ENCODE data around the gene DUT. TPM values are rescaled to one million over a fixed set of nuclear protein-coding genes. Genes with fewer than 3 reads are reported as not detected.

DUT gene
- total and polyA plus RNA-seq, 5 donors from 2014 or later: 60.3 to 124 (median 110) TPM

DNA sequence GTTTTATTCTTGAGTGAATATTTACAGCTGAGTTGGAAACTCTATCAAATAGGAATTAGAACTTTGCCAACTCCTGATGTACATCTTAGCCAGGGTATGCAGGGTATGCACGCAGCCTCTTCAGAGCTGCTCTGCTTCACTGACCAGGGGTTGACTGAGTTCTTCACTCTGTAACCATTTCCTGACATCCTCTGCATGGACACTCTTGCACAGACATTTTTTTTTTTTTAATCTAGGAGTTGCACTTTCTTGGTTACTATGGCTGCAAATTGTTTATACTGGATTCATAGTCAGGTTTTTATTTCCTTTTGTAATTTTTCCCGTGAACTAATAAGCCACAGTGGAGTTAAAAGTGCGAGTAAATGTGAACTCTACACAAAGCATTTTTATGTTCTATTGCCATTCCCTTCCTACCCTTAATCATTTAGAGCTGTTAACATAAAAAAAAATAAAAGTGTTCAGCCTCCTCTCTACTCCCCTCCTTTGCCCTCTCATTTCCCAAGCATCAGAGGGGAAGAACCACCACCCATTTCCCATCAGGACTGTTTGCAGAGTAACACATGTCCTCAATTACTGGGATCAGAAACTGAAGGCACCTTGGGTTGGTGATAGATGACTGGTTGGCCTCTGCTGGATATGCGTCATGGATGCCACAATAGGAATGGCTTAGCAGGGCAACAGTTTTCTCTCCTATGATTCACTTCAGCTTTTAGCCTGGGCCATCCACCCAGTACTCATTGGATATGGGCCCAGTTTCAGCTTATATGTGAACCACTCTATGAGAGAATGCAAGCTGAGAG is 54.0 kb downstream of the DUT start:
- Histone ChIP-seq H3K27me3 (ENCODE audit: control insufficient read depth, insufficient read depth, low read length) (no peaks in the 10 kb centered on the region), H3K27ac (ENCODE audit: insufficient read depth, low read length, poor library complexity, severe bottlenecking) (no peak overlapping the region), H3K4me3 (ENCODE audit: low read depth, low read length) (no peak overlapping the region), H3K36me3 (ENCODE audit: control insufficient read depth, insufficient read depth, low read length) (no peaks in the 10 kb centered on the region), H3K4me1 (ENCODE audit: control insufficient read depth, insufficient read depth, low read length, poor library complexity, severe bottlenecking) (no peaks in the 10 kb centered on the region), H3K9me3 (ENCODE audit: control insufficient read depth in 2 of 2, low read length in 2 of 2) (no peaks in the 10 kb centered on the region)
- ATAC-seq (ENCODE audit: low read depth in 2 of 2): no peak
- H3K4me3 Mint-ChIP-seq: no peak overlapping the region
- no peaks in the 10 kb centered on the region for H3K9me3 Mint-ChIP-seq
- peaks cover 13% of the 10 kb centered on the region for H3K27me3 Mint-ChIP-seq
- no peaks in the 10 kb centered on the region for H3K36me3 Mint-ChIP-seq
- H3K27ac Mint-ChIP-seq: no peak overlapping the region
- DNase-seq: no peak
- peaks cover 0 to 2% (median 0%) of the 10 kb centered on the region in 4 donors for H3K4me1 Mint-ChIP-seq

DNA sequence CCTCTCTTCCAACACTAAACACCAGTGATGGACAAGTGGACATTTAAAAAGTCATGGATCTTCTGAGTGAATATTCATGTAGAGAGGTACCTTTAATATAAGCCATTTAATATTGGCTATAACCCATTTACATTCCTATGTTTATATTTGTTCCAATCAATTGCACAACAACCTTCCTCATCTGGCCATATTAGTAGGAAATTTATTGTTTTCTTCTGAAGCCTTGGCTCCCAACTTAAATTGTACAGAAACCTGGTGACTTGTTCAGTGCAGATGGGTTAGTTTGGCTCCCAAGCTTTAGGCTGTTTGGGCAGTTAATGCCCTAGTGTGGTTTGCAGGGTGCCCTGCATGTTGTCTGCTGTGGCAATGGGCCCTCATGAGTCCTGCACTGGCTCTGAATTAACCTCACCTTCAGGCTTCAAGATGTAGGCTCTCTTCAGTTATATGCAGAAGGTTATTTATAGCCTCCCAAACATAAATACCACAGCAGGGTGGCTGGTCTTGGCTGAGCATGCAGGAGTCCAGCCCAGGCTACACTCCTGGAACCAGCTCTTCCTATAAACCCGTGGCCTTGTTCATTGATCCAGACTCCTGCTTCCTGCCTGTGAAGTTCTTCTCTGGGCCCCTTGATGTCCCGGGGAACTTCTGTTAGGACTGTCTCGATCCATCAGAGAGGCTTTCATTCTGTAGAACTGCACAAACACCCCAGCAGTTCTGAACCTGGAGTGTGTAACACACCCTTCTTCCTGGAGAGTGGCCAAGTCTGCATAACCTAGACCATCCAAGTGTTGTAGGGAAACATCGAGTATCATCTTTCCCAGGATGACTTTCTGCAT is 57.0 kb downstream of the DUT start:
- H3K36me3 Mint-ChIP-seq: no peaks in the 10 kb centered on the region
- H3K27ac ChIP-seq (ENCODE audit: insufficient read depth, low read length, poor library complexity, severe bottlenecking): no peak overlapping the region
- H3K4me1 Mint-ChIP-seq: no peaks in the 10 kb centered on the region
- ATAC-seq (ENCODE audit: low read depth in 2 of 2): no peak
- H3K4me1 ChIP-seq (ENCODE audit: control insufficient read depth, insufficient read depth, low read length, poor library complexity, severe bottlenecking): no peaks in the 10 kb centered on the region
- H3K36me3 ChIP-seq (ENCODE audit: control insufficient read depth, insufficient read depth, low read length): no peaks in the 10 kb centered on the region
- H3K9me3 ChIP-seq (ENCODE audit: control insufficient read depth in 2 of 2, low read length in 2 of 2): no peaks in the 10 kb centered on the region
- DNase-seq: no peak
- H3K4me3 Mint-ChIP-seq: no peak overlapping the region
- peaks cover 14% of the 10 kb centered on the region for H3K27me3 Mint-ChIP-seq
- H3K9me3 Mint-ChIP-seq: no peaks in the 10 kb centered on the region
- H3K4me3 ChIP-seq (ENCODE audit: low read depth, low read length): no peak overlapping the region
- H3K27ac Mint-ChIP-seq: no peak overlapping the region
- H3K27me3 ChIP-seq (ENCODE audit: control insufficient read depth, insufficient read depth, low read length): no peaks in the 10 kb centered on the region

DNA sequence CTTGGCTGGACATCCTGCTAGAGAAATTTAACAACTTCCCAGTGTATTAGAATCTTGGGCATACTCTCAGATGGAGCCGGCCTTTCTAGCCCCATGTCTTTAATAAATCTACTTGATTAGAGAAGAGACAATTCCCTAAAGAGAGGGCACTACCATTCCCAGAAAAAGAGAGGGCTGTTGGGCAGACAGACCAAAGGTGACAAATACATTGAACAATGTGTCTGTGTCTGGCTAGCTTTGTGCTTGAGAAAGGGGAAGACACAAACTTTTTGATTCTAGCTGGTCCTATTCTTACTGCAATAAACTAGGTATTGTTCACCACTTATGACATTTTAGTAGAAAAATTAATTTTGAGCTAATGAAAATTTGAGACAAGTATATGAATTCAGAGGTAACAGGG is 57.7 kb downstream of the DUT start:
- DNase-seq: no peak
- H3K4me3 Mint-ChIP-seq: no peak overlapping the region
- H3K36me3 ChIP-seq (ENCODE audit: control insufficient read depth, insufficient read depth, low read length): no peaks in the 10 kb centered on the region

DNA sequence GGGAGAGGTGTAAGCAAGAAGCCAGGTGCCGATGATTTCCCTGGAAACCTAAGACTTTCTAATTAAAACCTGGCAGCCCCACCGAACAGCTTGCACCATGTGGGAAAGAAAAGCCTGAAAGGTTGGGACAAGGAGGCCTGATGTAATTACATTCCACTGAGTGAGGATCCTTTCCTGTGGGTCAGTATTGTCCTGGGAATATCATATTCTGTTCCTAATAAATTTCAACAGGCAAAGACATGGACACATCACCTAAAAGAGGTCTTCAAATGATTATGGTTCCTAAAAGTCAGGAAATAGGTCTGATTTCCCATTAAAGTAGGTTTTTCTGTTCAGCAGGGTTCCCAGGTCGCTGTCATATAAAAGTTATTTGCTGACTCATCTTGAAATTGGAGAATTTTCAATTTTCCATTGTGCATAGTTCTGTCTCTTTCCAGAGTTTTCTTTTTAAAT is 58.5 kb downstream of the DUT start:
- Mint-ChIP-seq H3K4me3 (no peak overlapping the region), H3K27me3 (peaks cover 7% of the 10 kb centered on the region), H3K36me3 (no peaks in the 10 kb centered on the region), H3K4me1 (no peaks in the 10 kb centered on the region), H3K27ac (no peak overlapping the region), H3K9me3 (peaks cover 0 to 1% (median 0%) of the 10 kb centered on the region in 7 donors)
- ATAC-seq (ENCODE audit: low read depth in 2 of 2) (no peak), DNase-seq (no peak)
- H3K4me3 ChIP-seq (ENCODE audit: low read depth, low read length): no peak overlapping the region
- H3K27me3 ChIP-seq (ENCODE audit: control insufficient read depth, insufficient read depth, low read length): no peaks in the 10 kb centered on the region
- H3K27ac ChIP-seq (ENCODE audit: insufficient read depth, low read length, poor library complexity, severe bottlenecking): no peak overlapping the region
- H3K36me3 ChIP-seq (ENCODE audit: control insufficient read depth, insufficient read depth, low read length): no peaks in the 10 kb centered on the region
- no peaks in the 10 kb centered on the region for H3K4me1 ChIP-seq (ENCODE audit: control insufficient read depth, insufficient read depth, low read length, poor library complexity, severe bottlenecking)
- H3K9me3 ChIP-seq (ENCODE audit: control insufficient read depth in 2 of 2, low read length in 2 of 2): no peaks in the 10 kb centered on the region

More for the DNA sequence above, 57.7 kb downstream of the DUT start:
- Mint-ChIP-seq H3K36me3 (no peaks in the 10 kb centered on the region), H3K9me3 (peaks cover 0 to 1% (median 0%) of the 10 kb centered on the region in 7 donors), H3K4me1 (no peaks in the 10 kb centered on the region), H3K27ac (no peak overlapping the region), H3K27me3 (peaks cover 12% of the 10 kb centered on the region)
- no peak for ATAC-seq (ENCODE audit: low read depth in 2 of 2)
- no peaks in the 10 kb centered on the region for H3K4me1 ChIP-seq (ENCODE audit: control insufficient read depth, insufficient read depth, low read length, poor library complexity, severe bottlenecking)
- H3K27ac ChIP-seq (ENCODE audit: insufficient read depth, low read length, poor library complexity, severe bottlenecking): no peak overlapping the region
- H3K27me3 ChIP-seq (ENCODE audit: control insufficient read depth, insufficient read depth, low read length): no peaks in the 10 kb centered on the region
- no peak overlapping the region for H3K4me3 ChIP-seq (ENCODE audit: low read depth, low read length)
- H3K9me3 ChIP-seq (ENCODE audit: control insufficient read depth in 2 of 2, low read length in 2 of 2): no peaks in the 10 kb centered on the region

DNA sequence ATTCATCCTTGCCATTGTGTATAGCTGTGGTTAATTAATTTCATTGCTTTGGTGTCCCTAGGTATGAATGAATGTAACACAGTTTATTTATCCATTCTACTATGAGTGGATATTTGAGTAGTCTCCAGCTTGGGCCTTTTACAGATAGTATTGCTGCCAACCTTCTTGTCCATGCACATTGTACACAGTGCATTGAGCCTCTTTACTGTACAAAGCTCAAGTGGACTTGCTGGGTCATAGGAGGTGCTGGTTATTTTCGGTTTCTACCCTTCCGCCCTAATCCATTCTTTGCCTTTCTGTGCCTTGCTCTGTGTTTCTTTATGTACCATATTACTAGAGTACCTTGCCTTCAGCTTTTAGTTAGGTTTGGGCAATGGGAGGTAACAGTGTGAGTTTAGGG is 60.7 kb downstream of the DUT start:
- Histone ChIP-seq H3K4me1 (ENCODE audit: control insufficient read depth, insufficient read depth, low read length, poor library complexity, severe bottlenecking) (no peaks in the 10 kb centered on the region), H3K9me3 (ENCODE audit: control insufficient read depth in 2 of 2, low read length in 2 of 2) (no peaks in the 10 kb centered on the region), H3K4me3 (ENCODE audit: low read depth, low read length) (no peak overlapping the region), H3K36me3 (ENCODE audit: control insufficient read depth, insufficient read depth, low read length) (no peaks in the 10 kb centered on the region), H3K27me3 (ENCODE audit: control insufficient read depth, insufficient read depth, low read length) (no peaks in the 10 kb centered on the region), H3K27ac (ENCODE audit: insufficient read depth, low read length, poor library complexity, severe bottlenecking) (no peak overlapping the region)
- Mint-ChIP-seq H3K9me3 (peaks cover 0 to 1% (median 0%) of the 10 kb centered on the region in 7 donors), H3K4me3 (no peak overlapping the region), H3K4me1 (no peaks in the 10 kb centered on the region), H3K27me3 (peaks cover 7% of the 10 kb centered on the region), H3K36me3 (no peaks in the 10 kb centered on the region), H3K27ac (no peak overlapping the region)
- DNase-seq (no peak), ATAC-seq (ENCODE audit: low read depth in 2 of 2) (no peak)

DNA sequence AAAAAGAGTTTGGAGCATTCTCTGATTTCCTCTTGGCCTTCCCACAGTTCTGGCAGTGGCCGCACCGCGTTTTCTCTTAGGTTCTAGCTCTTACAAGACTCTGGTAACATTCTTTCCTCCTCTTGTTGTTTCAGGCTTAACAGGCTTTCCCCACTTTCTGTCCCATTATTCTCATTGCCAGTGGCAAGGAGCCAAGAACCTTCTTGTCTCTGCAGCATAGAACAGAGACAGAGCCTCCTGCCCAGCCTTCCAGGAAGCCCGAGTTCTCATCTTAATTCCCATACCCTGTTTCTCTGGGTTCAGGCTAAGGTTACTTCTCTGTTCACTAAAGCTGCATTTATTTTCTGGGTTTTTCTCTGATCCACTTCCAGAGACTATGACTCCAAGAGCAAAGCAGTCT is 61.1 kb downstream of the DUT start:
- Mint-ChIP-seq H3K27ac (no peak overlapping the region), H3K36me3 (no peaks in the 10 kb centered on the region), H3K4me3 (no peak overlapping the region), H3K27me3 (peaks cover 7% of the 10 kb centered on the region), H3K9me3 (peaks cover 0 to 1% (median 0%) of the 10 kb centered on the region in 7 donors), H3K4me1 (no peaks in the 10 kb centered on the region)
- ATAC-seq (ENCODE audit: low read depth in 2 of 2) (no peak), DNase-seq (no peak)
- Histone ChIP-seq H3K36me3 (ENCODE audit: control insufficient read depth, insufficient read depth, low read length) (no peaks in the 10 kb centered on the region), H3K27ac (ENCODE audit: insufficient read depth, low read length, poor library complexity, severe bottlenecking) (no peak overlapping the region), H3K9me3 (ENCODE audit: control insufficient read depth in 2 of 2, low read length in 2 of 2) (no peaks in the 10 kb centered on the region), H3K4me3 (ENCODE audit: low read depth, low read length) (no peak overlapping the region), H3K4me1 (ENCODE audit: control insufficient read depth, insufficient read depth, low read length, poor library complexity, severe bottlenecking) (no peaks in the 10 kb centered on the region), H3K27me3 (ENCODE audit: control insufficient read depth, insufficient read depth, low read length) (no peaks in the 10 kb centered on the region)

Measured in CD4-positive, CD25-positive, alpha-beta regulatory T cell (primary cell).